Measurements from ENCODE around the gene INSC. TPM values are rescaled to one million over a fixed set of nuclear protein-coding genes. Genes with fewer than 3 reads are reported as not detected.

INSC gene
- total RNA-seq, 2 donors from 2014 or later, result 1.6 TPM

DNA sequence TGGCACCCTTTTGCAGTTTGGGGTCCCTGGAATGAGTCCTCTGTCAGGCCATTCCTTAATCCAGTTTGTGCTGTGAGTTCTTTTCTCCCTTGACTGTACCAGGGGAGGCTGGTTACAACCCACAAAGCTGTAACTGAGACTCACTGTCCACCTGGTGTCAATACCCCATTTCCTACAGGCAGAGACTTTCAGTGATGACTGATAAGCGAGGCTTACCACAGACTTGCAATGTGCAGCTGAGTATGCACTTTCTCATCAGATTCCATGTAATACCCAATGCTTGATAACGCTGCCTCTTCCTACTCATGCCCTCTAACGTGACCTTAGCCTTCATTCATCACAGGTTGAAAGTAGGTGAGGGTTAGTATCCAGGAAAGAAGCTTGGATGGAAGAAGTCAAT lies 120.1 kb downstream of the INSC start:
- DNase-seq, result no peak
- intact Hi-C loops (cut with DNase I), result no loop called here
- no peaks in the 10 kb centered on the region for H3K9me3 ChIP-seq

DNA sequence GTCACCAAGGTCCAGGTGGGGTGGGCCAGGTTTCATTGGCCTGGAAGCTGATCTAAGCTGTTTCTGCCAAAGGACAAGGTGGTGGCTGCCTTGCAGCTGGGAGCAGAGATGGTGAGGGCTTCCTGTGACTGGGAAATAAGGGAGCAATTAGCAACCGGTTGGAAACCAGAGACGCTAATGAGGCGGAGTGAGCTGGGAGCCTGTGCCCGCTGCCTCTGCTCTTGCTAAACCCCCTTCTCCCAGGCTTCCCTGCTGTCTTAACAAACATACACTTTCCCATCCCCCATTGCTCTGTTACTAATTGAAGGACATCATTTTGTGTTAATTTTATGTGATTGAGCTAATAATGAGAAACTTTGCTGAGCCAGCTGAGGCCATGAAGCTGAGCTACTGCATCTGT lies 121.8 kb downstream of the INSC start:
- Histone ChIP-seq H3K9ac (ENCODE audit: low read depth in 2 of 2, low read length in 2 of 2) (no peak overlapping the region), H3K36me3 (no peaks in the 10 kb centered on the region), H3K9me3 (no peaks in the 10 kb centered on the region), H3K4me1 (no peaks in the 10 kb centered on the region), H3K27ac (no peak overlapping the region), H3K4me3 (no peak overlapping the region), H3K27me3 (no peaks in the 10 kb centered on the region)
- intact Hi-C loops (cut with DNase I), result no loop called here
- DNase-seq, result no peak
- TF ChIP-seq, protein P1, sequence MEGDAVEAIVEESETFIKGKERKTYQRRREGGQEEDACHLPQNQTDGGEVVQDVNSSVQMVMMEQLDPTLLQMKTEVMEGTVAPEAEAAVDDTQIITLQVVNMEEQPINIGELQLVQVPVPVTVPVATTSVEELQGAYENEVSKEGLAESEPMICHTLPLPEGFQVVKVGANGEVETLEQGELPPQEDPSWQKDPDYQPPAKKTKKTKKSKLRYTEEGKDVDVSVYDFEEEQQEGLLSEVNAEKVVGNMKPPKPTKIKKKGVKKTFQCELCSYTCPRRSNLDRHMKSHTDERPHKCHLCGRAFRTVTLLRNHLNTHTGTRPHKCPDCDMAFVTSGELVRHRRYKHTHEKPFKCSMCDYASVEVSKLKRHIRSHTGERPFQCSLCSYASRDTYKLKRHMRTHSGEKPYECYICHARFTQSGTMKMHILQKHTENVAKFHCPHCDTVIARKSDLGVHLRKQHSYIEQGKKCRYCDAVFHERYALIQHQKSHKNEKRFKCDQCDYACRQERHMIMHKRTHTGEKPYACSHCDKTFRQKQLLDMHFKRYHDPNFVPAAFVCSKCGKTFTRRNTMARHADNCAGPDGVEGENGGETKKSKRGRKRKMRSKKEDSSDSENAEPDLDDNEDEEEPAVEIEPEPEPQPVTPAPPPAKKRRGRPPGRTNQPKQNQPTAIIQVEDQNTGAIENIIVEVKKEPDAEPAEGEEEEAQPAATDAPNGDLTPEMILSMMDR (IDR thresholded peaks at IDR 0.05), result no peak

More for the DNA sequence above, 120.1 kb downstream of the INSC start:
- Histone ChIP-seq H3K27me3 (no peaks in the 10 kb centered on the region), H3K36me3 (no peaks in the 10 kb centered on the region), H3K9ac (ENCODE audit: low read depth in 2 of 2, low read length in 2 of 2) (no peak overlapping the region), H3K4me3 (no peak overlapping the region), H3K4me1 (no peaks in the 10 kb centered on the region), H3K27ac (no peak overlapping the region)
- TF ChIP-seq, protein P1 (IDR thresholded peaks at IDR 0.05), result no peak

DNA sequence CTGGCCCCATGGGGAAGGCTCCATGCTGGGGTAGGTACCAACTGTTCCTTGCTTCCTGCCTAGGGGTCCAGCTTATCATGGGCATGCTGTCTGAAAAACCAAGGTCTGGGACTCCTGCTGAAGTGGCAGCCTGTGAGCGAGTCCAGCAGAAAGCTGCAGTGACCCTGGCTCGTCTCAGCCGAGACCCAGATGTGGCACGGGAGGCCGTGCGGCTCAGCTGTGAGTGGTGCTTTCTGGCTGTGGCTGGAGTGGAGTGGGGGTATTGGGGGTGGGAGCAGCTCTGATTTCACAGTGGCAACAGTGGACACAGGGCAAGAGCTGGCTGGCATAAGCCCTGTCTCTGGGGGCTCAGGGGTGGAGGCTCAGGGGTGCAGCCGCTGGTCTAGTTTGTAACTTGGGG lies 124.1 kb downstream of the INSC start:
- DNase-seq, result no peak
- H3K4me1 ChIP-seq, result no peaks in the 10 kb centered on the region
- no peak overlapping the region for H3K4me3 ChIP-seq
- H3K9ac ChIP-seq (ENCODE audit: low read depth in 2 of 2, low read length in 2 of 2), result no peak overlapping the region
- H3K9me3 ChIP-seq, result no peaks in the 10 kb centered on the region
- no peak overlapping the region for H3K27ac ChIP-seq
- TF ChIP-seq, protein P1 (IDR thresholded peaks at IDR 0.05), result no peak
- H3K27me3 ChIP-seq, result no peaks in the 10 kb centered on the region
- intact Hi-C loops (cut with DNase I), result no loop called here
- no peaks in the 10 kb centered on the region for H3K36me3 ChIP-seq

DNA sequence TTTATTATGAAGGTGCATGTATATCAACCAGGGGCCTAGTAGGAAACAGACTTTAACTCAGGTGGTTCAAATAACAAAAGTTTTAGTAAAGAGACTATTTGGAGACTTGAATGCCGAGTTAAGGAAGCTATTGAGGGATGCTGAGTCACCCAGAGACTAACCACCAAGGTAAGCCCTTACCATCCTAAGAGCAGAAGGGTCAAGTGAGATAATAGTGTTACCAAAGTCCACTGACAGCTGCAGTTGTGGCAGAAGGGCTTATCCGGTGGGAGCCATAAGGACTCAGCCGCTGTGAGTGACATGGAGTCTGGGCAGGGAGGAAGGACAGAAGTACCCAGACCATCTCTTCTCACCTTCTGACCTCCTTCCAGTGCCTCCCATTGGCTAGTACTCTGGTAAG lies 134.0 kb downstream of the INSC start:
- TF ChIP-seq, protein P1 (IDR thresholded peaks at IDR 0.05), result no peak
- H3K9me3 ChIP-seq, result no peaks in the 10 kb centered on the region
- H3K27ac ChIP-seq, result no peak overlapping the region
- no peaks in the 10 kb centered on the region for H3K27me3 ChIP-seq
- H3K4me1 ChIP-seq, result no peaks in the 10 kb centered on the region
- DNase-seq, result no peak
- H3K4me3 ChIP-seq, result no peak overlapping the region
- no peak overlapping the region for H3K9ac ChIP-seq (ENCODE audit: low read depth in 2 of 2, low read length in 2 of 2)
- intact Hi-C loops (cut with DNase I), result no loop called here
- H3K36me3 ChIP-seq, result no peaks in the 10 kb centered on the region

DNA sequence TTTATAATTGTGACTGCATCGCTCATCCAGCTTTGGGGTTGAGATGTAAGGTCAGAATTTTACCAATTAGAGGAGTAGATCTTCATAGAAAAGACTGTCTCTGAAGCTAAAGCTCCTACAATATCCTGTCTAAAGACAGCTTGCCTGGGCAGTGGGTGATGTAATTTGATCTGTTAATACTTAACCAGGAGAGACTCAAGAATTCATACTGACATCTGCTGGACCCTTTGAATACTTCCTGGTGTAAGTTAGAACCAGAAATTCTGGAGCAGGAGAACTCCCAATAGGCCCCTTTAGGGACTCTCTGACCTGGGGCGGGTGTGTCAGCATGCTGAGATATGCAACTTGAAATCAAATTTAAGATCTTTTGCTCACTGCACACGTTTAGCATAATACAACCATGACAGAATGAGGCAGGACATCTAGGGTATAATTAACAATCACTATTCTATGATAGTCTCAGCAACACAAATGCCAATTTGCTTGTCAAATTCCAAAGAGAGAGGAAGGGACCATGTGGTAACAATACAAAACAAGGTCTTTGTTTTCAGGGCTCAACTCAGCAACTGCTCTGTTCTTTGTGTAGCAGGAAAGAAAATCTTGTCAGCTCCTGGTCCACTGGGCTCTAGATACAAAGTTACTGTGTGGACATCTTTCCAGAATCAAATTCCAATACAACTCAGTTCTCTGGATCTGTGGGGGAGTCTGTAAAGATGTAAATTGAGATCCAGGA lies 143.9 kb downstream of the INSC start:
- intact Hi-C loops (cut with DNase I), result no loop called here
- Histone ChIP-seq H3K4me1 (no peaks in the 10 kb centered on the region), H3K36me3 (no peaks in the 10 kb centered on the region), H3K27me3 (no peaks in the 10 kb centered on the region), H3K9me3 (no peaks in the 10 kb centered on the region), H3K9ac (ENCODE audit: low read depth in 2 of 2, low read length in 2 of 2) (no peak overlapping the region), H3K4me3 (no peak overlapping the region), H3K27ac (no peak overlapping the region)
- peak; percentile 22 for DNase-seq
- TF ChIP-seq, protein P1 (IDR thresholded peaks at IDR 0.05), result no peak

All from colonic mucosa (tissue), 4 donors.